Prostate gland (tissue), 2 donors: ENCODE measurements around the gene ST7L. TPM values are rescaled to one million over a fixed set of nuclear protein-coding genes. Genes with fewer than 3 reads are reported as not detected.

Source experiments
- DNase-seq: peaks from one replicate; pipeline ENCODE4 v3.0.0-alpha.2; 2019; ENCODE audit warnings: low spot score
- H3K27ac ChIP-seq, 2 donors: fragments of 200-600 bp; sonication (generic); 2 replicates each; pipeline ENCODE4 v1.5.1; 2017 to 2019
- H3K27me3 ChIP-seq: fragments of 200-600 bp; sonication (generic); replicated peaks from 2 replicates; pipeline ENCODE4 v1.5.1; 2019; ENCODE audit not compliant: insufficient read depth
- H3K36me3 ChIP-seq, 2 donors: fragments of 200-600 bp; sonication (generic); 1 replicate in 1 of 2; 2 replicates in 1 of 2; pipeline versions ENCODE4 v1.5.1 to v1.8.1; 2017 to 2019
- H3K4me1 ChIP-seq: fragments of 200-600 bp; sonication (generic); replicated peaks from 2 replicates; pipeline ENCODE4 v1.5.1; 2019
- H3K4me3 ChIP-seq, 2 donors: fragments of 200-600 bp; sonication (generic); 2 replicates each; pipeline ENCODE4 v1.5.1; 2017 to 2019
- H3K9me3 ChIP-seq: fragments of 200-600 bp; sonication (generic); 2 replicates; pipeline ENCODE4 v1.5.1; 2017
- POLR2A ChIP-seq: fragments of 450-650 bp; IDR thresholded peaks from one replicate; pipeline ENCODE4 v1.6.1; 2016; ENCODE audit warnings: antibody characterized with exemption, mild to moderate bottlenecking
- POLR2AphosphoS5 ChIP-seq: sonication (generic); formaldehyde crosslinking; IDR thresholded peaks from one replicate; pipeline ENCODE4 v1.6.1; 2017; ENCODE audit warnings: antibody characterized with exemption
- WGBS: methylation state at CpG from one replicate; pipeline ENCODE4 v1.1.5; 2018; 5-methylcytosine and 5-hydroxymethylcytosine counted together
- intact Hi-C: fragments of 100-400 bp; cut with DNase I; formaldehyde crosslinking; loops from one replicate; pipeline ENCODE4 v1.14.2; 2022
- total RNA-seq, 2 donors: library from RNA; depleted of rRNA; stranded (reverse); fragments of >200 nt; gene quantifications; one replicate each; pipeline ENCODE4 v1.1.0, GENCODE V29; 2016
- TF ChIP-seq, protein P1 (sequence below), 4 experiments: fragments of 200-600 bp in 2 of 4; fragments of 450-650 bp in 2 of 4; sonication (generic) in 2 of 4; IDR thresholded peaks; 1 replicate in 3 of 4; 2 replicates in 1 of 4; pipeline ENCODE4 v1.5.1; 2016 to 2019; ENCODE audit warnings: antibody characterized with exemption in 4 of 4, mild to moderate bottlenecking in 2 of 4, moderate library complexity in 2 of 4

The ST7L gene
- total RNA-seq, 2 donors from 2014 or later = 22.7 to 28.4 TPM

DNA sequence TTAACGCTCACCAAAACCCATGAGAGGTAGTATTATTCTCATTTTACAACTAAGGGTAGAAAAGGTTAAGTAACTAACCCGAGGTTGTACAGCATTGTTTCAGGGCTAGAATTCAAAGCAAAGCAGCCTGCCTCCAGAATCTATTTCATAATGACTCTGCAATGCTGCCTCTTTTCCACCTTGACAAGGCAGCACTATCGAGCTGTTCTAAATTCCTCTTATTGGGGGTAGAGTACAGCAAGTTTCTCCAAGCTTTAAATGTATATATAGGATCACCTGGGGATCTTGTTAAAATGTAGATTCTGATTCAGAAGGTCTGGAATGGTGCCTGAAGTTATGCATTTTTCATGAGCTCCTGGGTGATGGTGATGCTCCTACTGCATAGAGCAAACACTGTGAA is 80.1 kb downstream of the ST7L start:
- Histone ChIP-seq H3K4me3 (no peak overlapping the region), H3K9me3 (no peaks in the 10 kb centered on the region), H3K36me3 (no peaks in the 10 kb centered on the region), H3K27ac (no peak overlapping the region), H3K27me3 (no peaks in the 10 kb centered on the region), H3K4me1 (no peaks in the 10 kb centered on the region)
- no peak for DNase-seq
- intact Hi-C loops = no loop called here
- TF ChIP-seq POLR2AphosphoS5 (no peak), POLR2A (no peak)
- TF ChIP-seq, protein P1, sequence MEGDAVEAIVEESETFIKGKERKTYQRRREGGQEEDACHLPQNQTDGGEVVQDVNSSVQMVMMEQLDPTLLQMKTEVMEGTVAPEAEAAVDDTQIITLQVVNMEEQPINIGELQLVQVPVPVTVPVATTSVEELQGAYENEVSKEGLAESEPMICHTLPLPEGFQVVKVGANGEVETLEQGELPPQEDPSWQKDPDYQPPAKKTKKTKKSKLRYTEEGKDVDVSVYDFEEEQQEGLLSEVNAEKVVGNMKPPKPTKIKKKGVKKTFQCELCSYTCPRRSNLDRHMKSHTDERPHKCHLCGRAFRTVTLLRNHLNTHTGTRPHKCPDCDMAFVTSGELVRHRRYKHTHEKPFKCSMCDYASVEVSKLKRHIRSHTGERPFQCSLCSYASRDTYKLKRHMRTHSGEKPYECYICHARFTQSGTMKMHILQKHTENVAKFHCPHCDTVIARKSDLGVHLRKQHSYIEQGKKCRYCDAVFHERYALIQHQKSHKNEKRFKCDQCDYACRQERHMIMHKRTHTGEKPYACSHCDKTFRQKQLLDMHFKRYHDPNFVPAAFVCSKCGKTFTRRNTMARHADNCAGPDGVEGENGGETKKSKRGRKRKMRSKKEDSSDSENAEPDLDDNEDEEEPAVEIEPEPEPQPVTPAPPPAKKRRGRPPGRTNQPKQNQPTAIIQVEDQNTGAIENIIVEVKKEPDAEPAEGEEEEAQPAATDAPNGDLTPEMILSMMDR (IDR thresholded peaks at IDR 0.05) = no peak
- 91% methylated on average over 3 of the region's 3 CpGs for WGBS

DNA sequence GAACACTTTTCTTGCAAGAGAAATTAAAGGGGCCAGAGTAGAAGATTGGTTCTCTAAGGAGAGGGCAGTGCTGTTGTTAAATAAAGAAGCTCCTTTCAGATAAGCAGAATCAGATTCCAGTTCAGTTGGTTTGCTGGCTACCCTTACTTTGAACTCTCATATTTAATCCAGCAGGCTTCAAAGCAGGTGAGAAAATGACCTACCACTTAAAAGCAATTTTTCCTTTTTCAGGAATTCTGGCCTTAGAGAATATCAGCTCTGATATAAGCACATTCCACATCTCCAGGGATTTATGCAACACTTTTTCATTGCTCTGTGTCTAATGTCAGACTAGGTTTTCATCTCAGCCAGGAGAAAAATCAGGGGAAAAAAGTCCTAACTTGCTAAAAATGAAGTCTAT is 81.5 kb downstream of the ST7L start:
- DNase-seq = no peak
- TF ChIP-seq, protein P1 (IDR thresholded peaks at IDR 0.05) = no peak
- TF ChIP-seq POLR2AphosphoS5 (no peak), POLR2A (no peak)
- H3K4me3 ChIP-seq = no peak overlapping the region
- no peaks in the 10 kb centered on the region for H3K4me1 ChIP-seq
- intact Hi-C loops = no loop called here
- no peak overlapping the region for H3K27ac ChIP-seq
- no peaks in the 10 kb centered on the region for H3K27me3 ChIP-seq
- H3K9me3 ChIP-seq = no peaks in the 10 kb centered on the region
- no peaks in the 10 kb centered on the region for H3K36me3 ChIP-seq

DNA sequence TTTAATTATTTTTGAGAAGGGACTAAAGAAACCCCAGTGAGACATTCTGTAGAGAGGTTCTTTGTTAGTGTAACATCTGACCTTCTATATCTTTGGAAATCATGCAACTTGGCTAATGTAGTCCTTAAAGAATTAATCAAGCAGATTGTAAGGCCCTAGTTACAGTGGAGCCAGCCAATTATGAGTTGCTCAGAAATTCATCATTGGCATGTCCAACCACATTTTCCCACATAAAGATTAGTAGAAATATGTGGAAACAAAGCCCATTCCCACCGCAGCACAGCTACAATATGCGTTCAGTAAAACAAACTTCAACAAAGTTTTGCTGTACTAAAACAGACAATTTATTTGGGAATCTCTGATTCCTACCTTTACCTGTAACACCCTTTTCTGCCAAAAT is 82.4 kb downstream of the ST7L start:
- DNase-seq = no peak
- H3K27ac ChIP-seq = no peak overlapping the region
- H3K27me3 ChIP-seq = no peaks in the 10 kb centered on the region
- H3K9me3 ChIP-seq = no peaks in the 10 kb centered on the region
- TF ChIP-seq POLR2AphosphoS5 (no peak), POLR2A (no peak)
- TF ChIP-seq, protein P1 (IDR thresholded peaks at IDR 0.05) = no peak
- no peak overlapping the region for H3K4me3 ChIP-seq
- intact Hi-C loops = no loop called here
- 82% methylated on average over 2 of the region's 2 CpGs for WGBS
- no peaks in the 10 kb centered on the region for H3K4me1 ChIP-seq
- H3K36me3 ChIP-seq = no peaks in the 10 kb centered on the region

DNA sequence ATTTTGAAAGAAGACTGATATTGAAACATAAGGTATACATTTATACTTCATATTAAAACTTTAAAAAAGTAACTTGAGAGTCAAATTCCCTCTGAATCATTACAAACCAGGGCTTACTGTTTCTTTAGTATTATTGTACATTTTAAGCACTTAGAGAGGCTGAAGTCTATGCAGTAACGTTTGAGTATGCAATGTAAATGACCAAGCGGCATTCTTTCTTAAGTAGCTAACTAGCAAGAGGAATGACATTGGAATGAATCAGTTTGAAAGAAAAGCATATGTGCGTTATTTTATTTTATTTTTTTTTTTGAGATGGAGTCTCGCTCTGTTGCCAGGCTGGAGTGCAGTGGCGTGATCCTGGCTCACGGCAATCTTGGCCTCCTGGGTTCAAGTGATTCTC is 85.9 kb downstream of the ST7L start:
- DNase-seq = no peak
- 94% methylated on average over 6 of the region's 6 CpGs for WGBS
- no peaks in the 10 kb centered on the region for H3K9me3 ChIP-seq
- no peak overlapping the region for H3K27ac ChIP-seq
- H3K4me3 ChIP-seq = no peak overlapping the region
- TF ChIP-seq POLR2A = no peak
- TF ChIP-seq, protein P1 (IDR thresholded peaks at IDR 0.05) = no peak
- no peak for TF ChIP-seq POLR2AphosphoS5
- H3K36me3 ChIP-seq = no peaks in the 10 kb centered on the region
- intact Hi-C loops = no loop called here
- H3K4me1 ChIP-seq = peaks cover 2% of the 10 kb centered on the region
- H3K27me3 ChIP-seq = no peaks in the 10 kb centered on the region

DNA sequence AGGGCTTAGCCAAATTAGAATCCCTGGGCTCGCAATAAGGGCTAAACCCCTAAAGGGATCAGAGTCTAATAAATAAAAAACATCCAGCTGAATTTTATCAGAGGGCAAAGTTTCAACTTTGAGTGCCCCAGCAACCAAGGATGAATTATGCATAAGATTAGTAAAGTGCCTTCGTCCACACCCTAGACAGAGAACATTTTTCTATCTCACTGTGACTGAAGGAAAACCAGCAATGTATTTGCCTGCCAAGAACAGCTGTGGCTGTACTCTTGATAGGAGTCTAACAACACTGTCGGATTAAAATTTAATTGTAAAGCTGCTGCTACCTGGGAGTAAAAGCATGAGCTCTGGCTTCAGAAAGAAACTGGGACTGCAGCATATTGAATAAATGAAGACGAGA is 86.9 kb downstream of the ST7L start:
- Histone ChIP-seq H3K9me3 (no peaks in the 10 kb centered on the region), H3K36me3 (no peaks in the 10 kb centered on the region), H3K4me3 (no peak overlapping the region), H3K27me3 (no peaks in the 10 kb centered on the region), H3K4me1 (peaks cover 2% of the 10 kb centered on the region), H3K27ac (no peak overlapping the region)
- WGBS = 92% methylated on average over 4 of the region's 4 CpGs
- no peak for DNase-seq
- TF ChIP-seq POLR2A = no peak
- no peak for TF ChIP-seq POLR2AphosphoS5
- TF ChIP-seq, protein P1 (IDR thresholded peaks at IDR 0.05) = no peak
- intact Hi-C loops = no loop called here
